GM20000 (cell line): ENCODE data around the gene MEF2D.

Source experiments
- DNase-seq: peaks from one replicate; pipeline ENCODE4 v3.0.0; 2012; ENCODE audit warnings: low spot score
- CTCF ChIP-seq: IDR thresholded peaks from 2 replicates; pipeline ENCODE4 v1.5.1; 2012; ENCODE audit warnings: mild to moderate bottlenecking, control low read depth; ENCODE audit errors: extremely low read depth, missing control alignments

Gene MEF2D

GRCh38 chr1:156500543-156500792 lies at the start of gene MEF2D:
Gene MEF2D (minus strand): TSS chr1:156500775. CDS start chr1:156483292, 17,483 bp downstream.
- TF ChIP-seq CTCF = no peak
- no peak for DNase-seq

- no peak for DNase-seq
Observed at GRCh38 chr1:156550346-156550745, 49.8 kb upstream of the MEF2D start.

GRCh38 chr1:156549831-156550230 lies 49.3 kb upstream of the MEF2D start:
- no peak for DNase-seq
- no peak for TF ChIP-seq CTCF

More at GRCh38 chr1:156550346-156550745, 49.8 kb upstream of the MEF2D start:
- TF ChIP-seq CTCF = no peak

GRCh38 chr1:156549390-156549789 lies 48.8 kb upstream of the MEF2D start:
- no peak for DNase-seq
- no peak for TF ChIP-seq CTCF

GRCh38 chr1:156547982-156548381 lies 47.4 kb upstream of the MEF2D start:
- DNase-seq = no peak

GRCh38 chr1:156547434-156547833 lies 46.9 kb upstream of the MEF2D start:
- DNase-seq = no peak
- TF ChIP-seq CTCF = no peak

More at GRCh38 chr1:156547982-156548381, 47.4 kb upstream of the MEF2D start:
- no peak for TF ChIP-seq CTCF

GRCh38 chr1:156546267-156546666 lies 45.7 kb upstream of the MEF2D start:
- TF ChIP-seq CTCF = no peak

More at GRCh38 chr1:156546267-156546666, 45.7 kb upstream of the MEF2D start:
- DNase-seq = no peak
